HL-60 (cell line): ENCODE data around the gene ATP12A.

ENCODE experiments used
- DNase-seq, 2 experiments: peaks; one replicate each; pipeline ENCODE4 v3.0.0-alpha.2; 2010 to 2020; ENCODE audit warnings: low read depth in 1 of 2, low spot score in 1 of 2
- H3K27ac ChIP-seq: fragments of 250-450 bp; sonication (Bioruptor Pico); replicated peaks from 2 replicates; pipeline ENCODE4 v1.5.1; 2020; ENCODE audit warnings: mild to moderate bottlenecking, moderate library complexity
- H3K27me3 ChIP-seq: fragments of 250-450 bp; sonication (Bioruptor Pico); 2 replicates; pipeline ENCODE4 v1.5.1; 2021; ENCODE audit warnings: mild to moderate bottlenecking, moderate library complexity; ENCODE audit not compliant: insufficient read depth, poor library complexity, severe bottlenecking
- H3K4me3 ChIP-seq: replicated peaks from 2 replicates; pipeline ENCODE4 v1.5.1; 2011; ENCODE audit warnings: mild to moderate bottlenecking, control low read depth, low read length; ENCODE audit not compliant: insufficient read depth
- CTCF ChIP-seq: IDR thresholded peaks from one replicate; pipeline ENCODE4 v1.5.1; 2011; ENCODE audit warnings: low read length, control low read depth, inconsistent platforms; ENCODE audit not compliant: insufficient read depth
- GABPA ChIP-seq: IDR thresholded peaks from 2 replicates; pipeline ENCODE4 v1.6.1; 2012; ENCODE audit warnings: low read depth
- POLR2AphosphoS5 ChIP-seq: IDR thresholded peaks from 2 replicates; pipeline ENCODE4 v1.6.1; 2012; ENCODE audit warnings: low read depth
- SPI1 ChIP-seq: IDR thresholded peaks from 2 replicates; pipeline ENCODE4 v1.6.1; 2012; ENCODE audit warnings: low read depth, mild to moderate bottlenecking, borderline replicate concordance
- TF ChIP-seq, protein P1 (sequence below): IDR thresholded peaks from 2 replicates; pipeline ENCODE4 v1.6.1; 2012; ENCODE audit warnings: low read depth; ENCODE audit not compliant: insufficient replicate concordance

The ATP12A gene

DNA sequence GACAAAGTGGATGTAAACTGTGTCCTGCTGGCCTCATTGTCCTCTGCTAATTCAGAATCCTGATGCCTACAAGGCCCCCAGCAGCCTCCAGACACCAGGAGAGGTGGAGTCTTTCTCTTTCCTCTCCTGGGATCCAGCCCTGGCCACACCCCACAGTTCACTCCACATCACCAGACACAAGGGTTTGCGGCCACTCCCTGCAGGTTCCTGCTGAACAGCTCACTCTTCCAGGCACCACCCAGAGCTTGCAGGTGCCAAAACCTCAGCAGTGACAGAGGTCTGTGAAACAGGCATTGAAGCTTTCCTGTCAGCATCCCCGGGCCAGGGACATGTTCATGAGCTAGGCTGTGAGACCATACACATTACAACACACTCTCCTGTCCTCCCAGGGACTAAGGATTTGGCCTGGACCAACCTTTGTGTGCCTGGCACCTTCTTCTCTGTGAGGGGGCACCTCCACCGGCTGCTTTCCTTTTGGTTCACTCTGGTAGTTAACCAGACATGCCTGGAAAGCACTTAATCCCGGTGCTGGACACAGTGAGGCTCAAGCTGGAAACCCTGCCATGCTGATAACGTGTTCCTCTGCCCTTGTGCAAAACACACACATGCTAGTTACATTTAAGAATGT lies 11.1 kb upstream of the ATP12A start:
- peaks cover 4% of the 10 kb centered on the region for H3K27me3 ChIP-seq
- H3K27ac ChIP-seq, result no peak overlapping the region
- TF ChIP-seq CTCF (no peak), GABPA (no peak), SPI1 (no peak), POLR2AphosphoS5 (no peak)
- TF ChIP-seq, protein P1, sequence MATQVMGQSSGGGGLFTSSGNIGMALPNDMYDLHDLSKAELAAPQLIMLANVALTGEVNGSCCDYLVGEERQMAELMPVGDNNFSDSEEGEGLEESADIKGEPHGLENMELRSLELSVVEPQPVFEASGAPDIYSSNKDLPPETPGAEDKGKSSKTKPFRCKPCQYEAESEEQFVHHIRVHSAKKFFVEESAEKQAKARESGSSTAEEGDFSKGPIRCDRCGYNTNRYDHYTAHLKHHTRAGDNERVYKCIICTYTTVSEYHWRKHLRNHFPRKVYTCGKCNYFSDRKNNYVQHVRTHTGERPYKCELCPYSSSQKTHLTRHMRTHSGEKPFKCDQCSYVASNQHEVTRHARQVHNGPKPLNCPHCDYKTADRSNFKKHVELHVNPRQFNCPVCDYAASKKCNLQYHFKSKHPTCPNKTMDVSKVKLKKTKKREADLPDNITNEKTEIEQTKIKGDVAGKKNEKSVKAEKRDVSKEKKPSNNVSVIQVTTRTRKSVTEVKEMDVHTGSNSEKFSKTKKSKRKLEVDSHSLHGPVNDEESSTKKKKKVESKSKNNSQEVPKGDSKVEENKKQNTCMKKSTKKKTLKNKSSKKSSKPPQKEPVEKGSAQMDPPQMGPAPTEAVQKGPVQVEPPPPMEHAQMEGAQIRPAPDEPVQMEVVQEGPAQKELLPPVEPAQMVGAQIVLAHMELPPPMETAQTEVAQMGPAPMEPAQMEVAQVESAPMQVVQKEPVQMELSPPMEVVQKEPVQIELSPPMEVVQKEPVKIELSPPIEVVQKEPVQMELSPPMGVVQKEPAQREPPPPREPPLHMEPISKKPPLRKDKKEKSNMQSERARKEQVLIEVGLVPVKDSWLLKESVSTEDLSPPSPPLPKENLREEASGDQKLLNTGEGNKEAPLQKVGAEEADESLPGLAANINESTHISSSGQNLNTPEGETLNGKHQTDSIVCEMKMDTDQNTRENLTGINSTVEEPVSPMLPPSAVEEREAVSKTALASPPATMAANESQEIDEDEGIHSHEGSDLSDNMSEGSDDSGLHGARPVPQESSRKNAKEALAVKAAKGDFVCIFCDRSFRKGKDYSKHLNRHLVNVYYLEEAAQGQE, result no peak
- no peak for DNase-seq
- no peak overlapping the region for H3K4me3 ChIP-seq

DNA sequence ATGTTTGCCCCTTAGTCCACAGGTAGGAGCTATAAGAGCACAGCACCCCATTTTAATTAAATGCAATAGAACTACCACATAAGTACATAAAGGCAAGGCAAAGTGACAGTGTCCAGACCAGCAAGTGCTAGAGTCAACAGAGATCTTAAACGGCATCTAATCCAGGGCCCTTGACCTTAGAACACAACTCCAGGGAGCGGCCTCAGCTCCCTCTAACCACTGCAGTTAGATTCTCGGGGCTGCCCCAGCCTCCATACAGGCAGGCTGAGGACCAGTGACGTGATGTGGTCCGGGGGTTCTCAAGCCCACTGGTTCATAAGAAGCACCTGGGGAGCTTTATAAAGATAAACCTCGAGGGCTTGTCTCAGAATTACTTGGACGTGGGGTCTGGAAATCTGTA lies 10.0 kb upstream of the ATP12A start:
- DNase-seq, result no peak
- no peak overlapping the region for H3K4me3 ChIP-seq
- H3K27ac ChIP-seq, result no peak overlapping the region
- peaks cover 4% of the 10 kb centered on the region for H3K27me3 ChIP-seq
- TF ChIP-seq SPI1, result no peak
- no peak for TF ChIP-seq POLR2AphosphoS5
- no peak for TF ChIP-seq GABPA
- TF ChIP-seq CTCF, result no peak
- TF ChIP-seq, protein P1, result no peak

- Histone ChIP-seq H3K27me3 (peaks cover 4% of the 10 kb centered on the region), H3K4me3 (no peak overlapping the region), H3K27ac (no peak overlapping the region)
- peak in 1 of 2 experiments; percentile 35 for DNase-seq
- TF ChIP-seq CTCF (peak; percentile 7), GABPA (no peak)
These were observed 9.2 kb upstream of the ATP12A start for GRCh38 chr13:24670961-24671381.

DNA sequence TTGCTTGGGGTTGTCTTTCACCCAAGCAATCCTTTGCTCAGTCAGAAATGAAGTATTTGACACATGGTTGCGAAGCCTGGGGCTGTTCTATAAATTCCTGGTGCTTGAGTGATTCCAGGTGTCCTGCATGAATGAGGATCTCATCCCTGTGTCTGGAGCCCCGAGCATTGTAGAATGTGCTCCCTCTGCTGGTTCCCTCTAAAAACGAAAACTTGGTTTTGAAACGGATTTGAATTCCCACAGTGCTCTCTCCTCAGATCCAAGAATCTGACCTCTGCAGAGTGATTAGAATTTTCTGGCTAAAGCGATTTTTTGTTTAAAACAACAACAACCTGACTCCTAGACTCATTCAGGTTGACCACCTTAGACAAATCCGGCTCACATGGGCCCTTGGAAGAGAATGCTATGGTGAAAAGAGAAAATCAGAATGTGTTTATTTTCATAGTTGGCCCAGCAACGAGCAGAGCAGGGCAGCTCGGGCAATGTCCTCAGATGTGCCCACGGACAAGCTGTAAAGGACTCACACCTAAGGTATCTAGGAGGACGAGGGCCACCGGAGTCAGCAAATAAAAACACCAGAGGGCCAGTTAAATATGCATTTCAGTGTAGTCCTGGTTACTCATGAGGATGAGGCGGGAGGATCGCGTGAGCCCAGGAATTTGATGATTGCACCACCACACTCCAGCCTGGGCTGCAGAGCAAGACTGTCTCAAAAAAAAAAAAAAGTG lies 8.7 kb upstream of the ATP12A start:
- H3K4me3 ChIP-seq, result no peak overlapping the region

More for the DNA sequence above, 8.7 kb upstream of the ATP12A start:
- H3K27ac ChIP-seq, result no peak overlapping the region
- H3K27me3 ChIP-seq, result peaks cover 7% of the 10 kb centered on the region
- TF ChIP-seq GABPA (no peak), CTCF (peak; percentile 24)
- peak in 1 of 2 experiments; percentile 23 for DNase-seq
